HG03521 (cell line): ENCODE data around the gene RABGGTA.

Experiments used
- ATAC-seq: cut with Tn5 transposase; IDR thresholded peaks from one replicate; pipeline ENCODE4 v1.9.1; 2021; ENCODE audit warnings: mild to moderate bottlenecking, moderate library complexity; ENCODE audit not compliant: unreplicated experiment

RABGGTA gene

GRCh38 chr14:24304019-24304387 is 32.6 kb upstream of the RABGGTA start:
- ATAC-seq = no peak

GRCh38 chr14:24300326-24300980 is 29.1 kb upstream of the RABGGTA start:
- ATAC-seq = no peak

GRCh38 chr14:24299255-24300191 is 28.1 kb upstream of the RABGGTA start, which contains the start of the genes DHRS1 and NOP9:
Gene DHRS1, minus strand, starts transcription at chr14:24299780. Its CDS starts 674 bp downstream, at chr14:24299106.
Gene NOP9, plus strand, starts transcription at chr14:24299850. Its CDS starts 105 bp downstream, at chr14:24299955.
- peak; percentile 77 for ATAC-seq

GRCh38 chr14:24298892-24299254 is 27.5 kb upstream of the RABGGTA start:
- ATAC-seq = peak; percentile 3

- ATAC-seq = no peak
These were observed 26.0 kb upstream of the RABGGTA start for GRCh38 chr14:24297190-24297964.

- ATAC-seq = no peak
These were observed 25.2 kb upstream of the RABGGTA start for GRCh38 chr14:24296341-24297157.

GRCh38 chr14:24293525-24293924 is 22.1 kb upstream of the RABGGTA start:
- ATAC-seq = no peak

GRCh38 chr14:24292118-24292807 is 20.9 kb upstream of the RABGGTA start:
- no peak for ATAC-seq

- ATAC-seq = no peak
These were observed 20.2 kb upstream of the RABGGTA start for GRCh38 chr14:24291446-24292117.

- ATAC-seq = no peak
These were observed 19.3 kb upstream of the RABGGTA start for GRCh38 chr14:24290746-24291145.

- no peak for ATAC-seq
These were observed 18.4 kb upstream of the RABGGTA start for GRCh38 chr14:24289649-24290280.

GRCh38 chr14:24286996-24287395 is 15.6 kb upstream of the RABGGTA start:
- no peak for ATAC-seq

GRCh38 chr14:24285351-24285750 is 14.0 kb upstream of the RABGGTA start:
- no peak for ATAC-seq

GRCh38 chr14:24284501-24285035 is 13.2 kb upstream of the RABGGTA start:
- ATAC-seq = no peak

- no peak for ATAC-seq
These were observed 12.5 kb upstream of the RABGGTA start for GRCh38 chr14:24283796-24284460.

GRCh38 chr14:24282736-24283135 is 11.3 kb upstream of the RABGGTA start:
- ATAC-seq = no peak

GRCh38 chr14:24281636-24282035 is 10.2 kb upstream of the RABGGTA start:
- ATAC-seq = no peak
